NCI-H1417 (cell line): ENCODE measurements around the gene SMURF1.

Experiments
- DNase-seq, 3 experiments: peaks; one replicate each; lab custom pipeline; 2025; lab: John Stamatoyannopoulos, UW

The SMURF1 gene

DNA sequence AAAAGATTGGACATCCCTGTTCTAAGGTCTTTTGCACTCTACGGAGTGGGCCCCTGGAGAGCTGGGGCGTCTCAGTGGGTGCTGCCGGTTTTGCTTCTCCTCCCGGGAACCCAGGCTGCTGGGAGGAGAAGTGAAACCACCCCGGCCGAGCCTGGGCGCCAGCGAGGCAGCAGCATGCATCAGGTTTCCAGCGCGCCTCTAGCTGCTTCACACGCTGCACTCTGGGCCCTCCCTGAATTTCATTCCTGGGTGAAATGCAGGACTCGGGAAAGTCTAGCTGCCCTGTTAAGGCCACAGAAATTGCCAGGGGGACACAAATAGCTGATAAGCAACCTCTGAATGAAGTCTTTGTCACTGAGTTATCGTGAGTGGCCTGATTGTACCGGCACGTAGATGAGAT, 138.1 kb downstream of the SMURF1 start:
- no peak for DNase-seq

DNA sequence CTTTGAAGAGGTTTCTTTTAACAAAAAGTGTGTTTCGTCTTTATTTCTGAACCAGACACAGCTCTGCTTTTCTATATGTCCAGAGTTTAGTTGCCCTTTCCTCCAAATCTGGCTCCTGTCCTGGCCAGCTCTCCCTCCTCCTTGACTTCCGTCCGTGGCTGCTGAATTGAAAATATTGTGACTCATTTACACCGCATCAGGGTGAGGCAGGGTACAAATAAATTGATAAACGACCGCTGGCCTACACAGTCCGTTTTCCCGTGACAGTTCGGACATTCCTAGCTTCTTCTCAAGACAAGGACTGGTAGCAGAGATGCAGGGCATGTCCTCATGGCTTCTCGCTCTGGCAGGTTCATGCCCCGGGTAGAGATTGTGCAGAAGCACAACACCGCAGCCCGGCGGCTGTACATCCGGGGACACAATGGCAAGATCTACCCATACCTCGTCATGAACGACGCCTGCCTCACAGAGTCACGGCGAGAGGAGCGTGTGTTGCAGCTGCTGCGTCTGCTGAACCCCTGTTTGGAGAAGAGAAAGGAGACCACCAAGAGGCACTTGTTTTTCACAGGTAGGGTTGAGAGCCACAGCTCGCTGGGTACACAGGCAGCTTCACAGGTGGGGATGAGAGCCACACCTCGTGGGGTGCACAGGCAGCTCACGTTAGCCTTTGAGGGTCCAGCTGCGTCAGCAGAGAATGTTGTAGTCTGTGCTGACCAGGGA, 139.0 kb downstream of the SMURF1 start:
- no peak for DNase-seq

DNA sequence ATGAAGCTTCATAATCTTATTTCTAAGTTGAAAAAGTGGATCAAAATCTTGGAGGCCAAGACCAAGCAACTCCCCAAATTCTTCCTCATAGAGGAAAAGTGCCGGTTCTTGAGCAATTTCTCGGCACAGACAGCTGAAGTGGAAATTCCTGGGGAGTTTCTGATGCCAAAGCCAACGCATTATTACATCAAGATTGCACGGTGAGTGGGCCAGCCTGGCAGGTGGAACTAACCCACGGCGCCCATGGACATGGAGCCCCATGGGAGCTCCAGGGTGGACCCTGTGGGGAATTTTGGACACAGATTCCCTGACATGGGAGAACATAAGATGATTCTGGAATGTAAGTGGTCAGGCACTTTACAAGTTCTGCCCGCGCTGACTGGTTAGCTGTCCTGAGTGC, 139.7 kb downstream of the SMURF1 start:
- DNase-seq = no peak

DNA sequence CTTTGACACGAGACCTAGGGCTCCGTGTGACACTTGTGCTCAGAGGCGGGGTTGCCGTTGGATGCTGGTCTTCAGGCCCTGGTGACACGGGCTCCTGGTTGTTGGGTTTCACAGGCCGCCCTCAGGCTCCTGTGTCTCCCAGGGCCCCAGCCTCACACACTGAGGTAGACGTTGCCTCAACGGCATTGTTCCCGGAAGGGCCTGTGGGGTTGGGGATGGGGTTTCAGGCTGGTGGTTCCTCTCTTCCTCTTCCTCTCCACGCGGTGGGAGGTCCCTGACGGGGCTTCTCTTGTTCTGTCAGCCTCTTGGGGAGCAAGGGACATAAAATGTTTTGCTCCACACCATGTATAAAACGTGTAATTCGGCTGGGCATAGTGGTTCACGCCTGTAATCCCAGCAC, 140.5 kb downstream of the SMURF1 start:
- no peak for DNase-seq

DNA sequence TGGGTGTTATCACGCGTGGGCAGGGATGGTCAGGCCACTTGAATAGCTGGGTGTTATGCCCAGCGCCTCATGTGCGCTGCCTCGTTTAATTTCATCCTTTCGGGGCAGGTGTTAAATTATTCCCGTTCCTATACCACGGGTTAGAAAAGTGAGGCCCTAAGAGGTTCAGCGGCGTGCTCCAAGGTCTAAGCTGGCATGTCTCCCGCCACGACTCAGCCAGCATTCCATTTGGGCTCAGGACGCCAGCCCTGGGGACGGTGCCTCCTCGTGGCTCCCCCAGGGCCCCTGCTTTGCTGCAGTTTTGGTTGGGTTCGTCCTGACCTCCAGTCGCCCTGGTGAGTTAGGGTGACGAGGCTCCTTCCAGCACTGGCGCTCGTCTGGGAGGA, 141.1 kb downstream of the SMURF1 start:
- DNase-seq = no peak

DNA sequence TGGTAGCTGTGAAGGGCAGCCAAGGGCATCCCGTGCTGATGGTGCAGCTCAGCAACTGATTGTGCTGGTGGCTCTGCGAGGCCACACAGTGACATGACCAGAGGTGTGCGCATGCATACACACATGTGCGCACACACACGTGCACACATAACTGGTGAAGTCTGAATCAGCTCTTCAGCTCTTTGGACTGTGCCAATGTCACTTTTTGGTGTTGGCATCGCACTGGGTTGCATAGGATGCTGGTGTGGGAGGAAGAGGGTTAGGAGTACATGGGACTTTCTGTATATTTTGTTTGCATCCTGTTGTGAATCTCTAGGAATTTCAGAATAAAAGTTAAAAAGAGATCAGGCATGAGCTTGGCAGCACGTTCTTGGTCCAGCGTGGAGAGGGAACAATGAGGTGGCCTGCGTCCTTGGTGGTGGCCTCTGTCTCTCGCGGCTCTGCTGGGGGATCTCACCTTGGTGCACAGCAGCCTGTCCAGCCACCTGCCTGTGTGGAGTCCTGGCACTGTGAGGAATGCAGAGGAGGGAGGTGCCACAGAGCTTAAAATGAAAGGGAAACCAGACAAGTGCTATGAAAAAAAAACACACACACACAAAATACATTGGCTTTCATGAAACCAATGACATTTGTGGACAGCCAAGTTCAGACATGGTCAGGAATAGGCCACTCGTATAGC, 141.6 kb downstream of the SMURF1 start:
- no peak for DNase-seq

DNA sequence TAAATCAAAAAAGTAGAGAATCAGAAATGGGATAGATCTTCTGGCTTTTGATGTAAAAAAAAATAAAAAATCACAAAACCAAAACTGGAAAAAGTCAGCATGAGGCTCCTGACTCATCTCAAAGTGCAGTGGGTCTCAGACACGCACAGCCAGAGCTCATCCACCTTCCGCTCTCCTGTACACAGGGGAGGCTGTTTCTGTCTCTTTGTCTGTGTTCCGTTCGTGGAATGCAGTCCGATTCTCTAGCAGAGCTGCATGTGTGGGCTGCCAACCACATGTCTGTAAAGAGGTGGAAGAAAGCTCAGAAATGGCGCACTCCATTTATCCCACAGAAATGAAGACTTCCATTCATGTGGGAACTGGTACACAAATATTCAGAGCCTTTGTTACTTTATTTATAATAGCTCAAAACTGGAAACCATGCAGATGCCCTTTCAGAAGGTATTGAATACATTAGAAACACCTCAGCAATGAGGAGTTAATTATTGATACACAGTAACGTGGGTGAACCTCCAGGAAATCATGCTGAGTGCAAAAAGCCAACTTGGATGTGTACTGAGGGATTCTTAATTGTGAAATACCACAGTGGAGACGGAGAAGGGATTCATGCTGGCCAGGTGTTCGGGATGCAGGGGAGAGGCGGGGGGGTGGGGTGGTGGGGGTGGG, 142.3 kb downstream of the SMURF1 start:
- DNase-seq = no peak

DNA sequence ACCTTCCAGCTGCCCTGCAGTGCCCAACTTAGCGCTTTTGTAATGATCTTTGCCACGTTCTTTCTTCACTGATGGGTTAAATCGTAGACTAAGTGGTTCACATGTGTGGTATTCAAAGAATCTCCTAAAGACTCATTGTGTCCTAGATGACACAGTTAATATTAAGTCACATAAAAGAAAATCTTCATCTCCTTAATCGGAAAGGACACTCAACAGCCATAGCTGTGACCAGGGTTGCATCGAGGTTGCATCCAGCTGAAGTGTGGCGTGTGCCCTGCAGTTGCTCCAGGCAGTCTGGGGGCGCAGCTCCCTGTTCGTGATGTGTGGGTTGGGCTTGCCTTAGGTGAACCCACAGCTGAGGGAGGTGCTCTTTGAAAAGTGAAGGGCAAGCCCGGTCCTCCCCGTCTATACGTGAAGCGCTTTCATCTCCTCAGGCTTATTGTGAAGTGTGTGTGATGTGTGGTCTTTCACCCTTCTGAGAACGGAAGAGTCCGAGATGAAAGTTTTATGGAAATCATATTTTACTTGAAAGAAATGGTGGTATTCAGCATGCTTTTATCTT, 142.9 kb downstream of the SMURF1 start:
- no peak for DNase-seq

DNA sequence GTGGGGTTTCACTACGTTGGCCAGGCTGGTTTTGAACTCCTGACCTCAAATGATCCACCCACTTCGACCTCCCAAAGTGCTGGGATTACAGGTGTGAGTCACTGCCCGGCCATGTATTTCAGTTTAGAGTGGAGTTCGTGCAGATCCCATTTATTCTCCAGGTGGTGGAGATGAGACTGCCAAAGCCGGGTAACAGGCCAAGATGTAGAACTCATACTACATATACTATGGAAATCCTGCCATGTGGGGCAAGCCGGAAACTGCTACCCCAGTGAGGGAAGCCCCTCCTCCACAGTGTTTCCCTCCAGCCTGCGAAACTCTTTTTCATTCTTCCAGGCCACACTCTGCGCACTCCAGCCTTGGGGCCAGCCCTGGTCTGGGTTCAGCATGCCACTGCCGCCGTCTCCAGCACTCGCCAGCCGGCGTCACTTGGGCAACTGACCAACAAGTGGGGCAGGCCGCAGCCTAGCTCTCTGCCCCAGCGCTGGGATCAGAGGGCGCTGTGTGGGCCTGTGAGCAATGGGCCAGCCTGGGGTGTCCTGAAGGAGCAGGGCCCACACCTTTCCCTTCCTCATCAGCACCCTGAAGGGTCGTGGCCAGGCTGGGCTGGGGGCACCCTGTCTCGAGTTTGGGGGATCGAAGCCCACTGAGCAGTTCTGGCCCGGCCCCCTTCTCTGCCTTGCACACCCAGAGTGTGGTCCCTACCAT, 143.6 kb downstream of the SMURF1 start:
- DNase-seq = no peak

DNA sequence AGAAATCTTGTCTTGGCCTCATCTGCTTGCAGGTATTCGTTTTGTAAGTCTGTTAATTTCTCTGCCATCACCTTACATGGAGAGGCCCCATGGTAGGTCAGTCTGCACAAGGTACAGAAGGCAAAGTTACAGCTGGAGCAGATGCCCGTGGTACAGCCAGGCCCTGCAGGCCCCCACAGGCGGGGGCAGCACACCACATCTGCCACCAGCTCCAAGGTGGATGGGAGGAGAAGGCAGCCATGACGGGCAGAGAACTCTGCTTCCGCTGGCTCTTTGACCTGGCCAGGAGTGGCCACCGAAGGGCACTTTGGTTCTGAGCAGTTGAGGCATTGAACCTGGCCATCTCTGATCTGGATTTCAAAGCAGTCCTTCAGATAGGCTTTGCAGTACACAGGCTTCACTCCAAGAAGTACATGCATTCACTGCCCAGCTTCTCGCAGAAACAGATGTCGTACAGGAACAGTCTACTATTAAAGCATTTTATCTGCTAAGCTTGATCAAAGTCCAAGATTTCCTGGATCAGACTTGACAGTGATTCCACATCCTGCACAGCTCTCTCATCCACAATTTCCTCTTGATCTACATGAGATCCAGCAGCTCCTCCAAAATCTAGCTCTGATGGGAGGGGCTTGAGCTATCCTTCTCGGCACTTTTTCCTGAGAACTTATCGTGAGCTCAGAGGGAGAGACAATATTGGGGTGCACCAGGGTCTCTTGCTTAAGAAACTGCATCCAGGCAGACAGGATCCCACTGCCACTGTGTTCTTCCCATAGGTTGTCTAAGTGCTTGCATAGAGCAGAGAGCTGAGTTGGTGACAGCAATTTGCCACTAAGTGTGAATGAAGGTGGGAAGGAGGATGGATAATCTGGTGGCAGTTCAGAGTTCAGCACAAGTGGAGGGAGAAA, 144.8 kb downstream of the SMURF1 start:
- DNase-seq = no peak

DNA sequence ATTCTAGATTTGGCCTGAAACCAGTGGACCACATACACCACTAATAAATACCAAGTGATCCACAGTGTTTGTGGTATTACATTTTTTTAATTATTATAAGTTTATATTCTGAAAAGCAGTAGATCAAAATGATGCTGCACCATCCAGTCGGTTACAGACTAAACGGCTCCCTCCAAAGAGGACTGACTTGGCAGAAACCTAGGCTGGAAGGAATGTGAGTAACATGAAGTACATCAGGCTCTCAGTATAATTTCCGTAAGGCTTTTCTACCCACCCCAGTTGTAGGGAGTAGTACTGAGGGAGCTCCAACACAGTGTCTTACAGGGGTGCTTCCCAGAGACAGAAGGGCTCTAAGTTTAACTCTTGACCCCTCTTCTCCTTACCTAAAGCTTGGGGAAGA, 146.1 kb downstream of the SMURF1 start:
- DNase-seq = no peak

DNA sequence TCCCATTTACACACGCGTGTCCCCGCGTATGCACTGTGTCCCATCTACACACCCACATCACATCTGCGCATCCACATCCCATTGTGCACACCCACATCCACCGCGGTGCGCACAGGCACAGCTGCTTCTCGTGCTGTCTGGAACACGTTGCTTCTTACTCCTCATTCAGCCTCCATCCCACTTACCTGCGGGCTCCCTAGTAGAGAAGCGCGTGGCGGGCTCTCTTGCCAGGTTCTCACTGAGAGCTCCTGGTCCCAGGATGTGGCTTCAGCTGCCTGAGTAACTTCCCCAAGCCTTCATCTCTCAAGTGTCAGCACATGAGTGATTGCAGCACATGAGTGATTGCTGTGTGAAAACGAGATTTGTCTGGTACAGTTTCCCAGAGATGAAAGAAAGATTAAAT, 147.8 kb downstream of the SMURF1 start:
- no peak for DNase-seq

DNA sequence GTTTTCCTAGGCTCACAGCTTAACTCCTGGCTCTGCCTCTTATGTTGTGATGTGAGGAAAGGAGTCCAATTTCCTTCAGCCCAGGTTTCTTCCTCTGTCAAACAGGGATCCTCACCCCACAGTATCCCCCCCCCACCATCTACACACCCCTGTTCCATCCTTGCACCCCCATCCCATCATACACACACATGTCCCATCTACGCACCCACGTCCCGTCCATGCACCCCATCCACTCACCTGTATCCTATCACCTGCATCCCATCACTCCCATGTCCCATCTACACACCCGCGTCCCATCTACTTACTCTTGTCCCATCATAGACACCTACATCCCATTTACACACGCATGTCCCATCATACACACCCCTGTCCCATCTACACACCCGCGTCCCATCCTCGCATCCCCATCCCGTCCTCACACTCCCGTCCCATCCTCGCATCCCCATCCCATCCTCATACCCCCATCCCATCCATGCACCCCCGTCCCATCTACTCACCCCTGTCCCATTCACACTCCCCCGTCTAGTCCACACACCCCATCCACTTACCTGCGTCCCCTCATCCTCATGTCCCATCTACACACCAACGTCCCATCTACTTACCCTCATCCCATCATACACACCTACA, 148.3 kb downstream of the SMURF1 start:
- DNase-seq = no peak

DNA sequence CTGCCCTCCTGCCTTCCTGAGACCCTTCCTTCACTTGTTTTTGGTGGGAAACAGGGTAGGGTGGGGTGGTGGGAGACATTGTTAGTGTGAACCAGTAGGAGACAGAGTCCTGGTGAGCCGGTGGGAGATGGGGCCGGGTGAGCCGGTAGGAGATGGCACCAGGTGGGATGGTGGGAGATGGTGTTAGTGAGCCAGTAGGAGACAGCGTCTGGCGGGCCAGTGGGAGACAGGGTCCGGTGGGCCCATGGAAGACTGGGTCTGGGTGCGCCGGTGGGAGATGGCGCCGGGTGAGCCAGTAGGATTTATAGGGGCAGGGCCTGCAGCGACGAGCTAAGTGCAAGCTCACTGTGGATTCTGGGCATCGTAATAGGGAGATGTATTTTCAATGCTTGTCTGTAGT, 148.8 kb downstream of the SMURF1 start:
- DNase-seq = no peak

DNA sequence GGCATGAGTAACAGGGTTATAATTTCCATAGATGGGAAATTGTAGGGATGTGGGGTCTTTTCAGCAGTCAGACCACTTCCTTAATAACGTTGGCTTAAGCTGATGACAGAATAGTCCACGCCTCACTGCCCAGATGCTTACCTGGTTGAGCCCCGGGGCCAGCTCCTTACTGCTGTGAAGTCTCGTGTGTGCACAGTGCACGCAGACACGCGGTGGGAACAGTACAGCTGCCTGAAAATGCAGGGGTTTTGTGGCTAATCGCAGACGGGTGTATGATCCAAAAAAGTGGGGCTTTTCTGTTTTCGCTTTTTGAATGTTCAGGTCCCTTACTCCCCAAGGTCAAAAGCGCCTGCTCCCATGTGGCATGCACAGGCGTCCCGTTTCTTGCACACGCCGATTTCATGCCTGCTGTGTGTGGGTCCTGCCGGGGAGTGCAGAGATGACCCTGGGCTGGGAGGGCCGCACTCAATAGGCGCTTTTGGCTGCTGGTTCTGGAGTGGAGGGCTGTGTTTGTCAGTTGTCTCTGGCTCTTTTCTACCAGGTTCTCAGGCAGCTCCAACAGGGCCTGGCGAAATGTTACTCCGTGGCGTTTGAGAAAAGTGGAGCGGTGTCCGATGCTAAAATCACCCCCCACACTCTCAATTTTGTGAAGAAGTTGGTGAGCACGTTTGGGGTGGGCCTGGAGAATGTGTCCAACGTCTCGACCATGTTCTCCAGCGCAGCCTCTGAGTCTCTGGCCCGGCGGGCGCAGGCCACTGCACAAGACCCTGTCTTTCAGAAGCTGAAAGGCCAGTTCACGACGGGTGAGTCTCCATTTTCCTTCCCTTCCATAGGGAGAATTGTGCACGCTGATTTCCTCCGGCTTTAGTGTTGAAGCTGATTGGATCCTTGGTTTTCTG, 149.6 kb downstream of the SMURF1 start:
- DNase-seq = no peak

DNA sequence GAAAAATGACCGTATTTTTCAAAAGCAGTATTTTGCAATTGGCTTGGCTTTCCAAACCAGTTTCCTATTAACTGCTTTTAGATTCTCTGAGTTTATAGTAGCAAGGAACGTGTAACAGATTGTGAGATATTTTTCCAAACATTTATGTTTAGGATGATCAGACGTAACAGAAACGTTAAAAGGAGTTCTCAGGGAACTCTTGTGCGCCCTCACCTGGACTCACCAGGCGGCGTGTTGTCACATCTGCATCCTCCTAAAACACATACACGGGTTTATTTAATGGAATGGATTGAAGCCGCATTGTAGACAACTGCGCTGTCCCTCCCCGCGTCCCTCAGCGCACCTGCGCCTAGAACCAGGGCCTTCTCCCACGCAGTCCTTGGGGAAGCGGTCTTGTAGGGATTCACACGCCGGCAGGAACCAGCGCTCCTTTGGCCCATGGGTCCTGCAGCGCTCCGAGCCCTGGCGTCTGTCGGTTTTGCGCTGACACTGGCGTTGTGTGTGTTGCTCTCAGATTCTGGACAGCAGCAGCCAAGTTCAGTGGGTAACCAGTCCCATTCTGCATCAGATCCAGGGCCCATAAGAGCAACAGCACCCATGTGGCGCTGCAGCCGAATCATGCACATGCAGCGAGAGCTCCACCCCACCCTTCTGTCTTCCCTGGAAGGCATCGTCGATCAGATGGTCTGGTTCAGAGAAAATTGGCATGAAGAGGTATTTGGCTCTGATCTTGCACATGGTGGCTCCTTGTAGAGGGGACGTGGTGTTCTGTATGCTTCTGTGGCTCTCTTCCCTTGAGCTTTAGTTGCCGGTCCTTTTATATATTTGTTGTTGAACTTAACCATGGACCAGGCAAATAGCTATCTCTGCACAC, 150.6 kb downstream of the SMURF1 start:
- no peak for DNase-seq

DNA sequence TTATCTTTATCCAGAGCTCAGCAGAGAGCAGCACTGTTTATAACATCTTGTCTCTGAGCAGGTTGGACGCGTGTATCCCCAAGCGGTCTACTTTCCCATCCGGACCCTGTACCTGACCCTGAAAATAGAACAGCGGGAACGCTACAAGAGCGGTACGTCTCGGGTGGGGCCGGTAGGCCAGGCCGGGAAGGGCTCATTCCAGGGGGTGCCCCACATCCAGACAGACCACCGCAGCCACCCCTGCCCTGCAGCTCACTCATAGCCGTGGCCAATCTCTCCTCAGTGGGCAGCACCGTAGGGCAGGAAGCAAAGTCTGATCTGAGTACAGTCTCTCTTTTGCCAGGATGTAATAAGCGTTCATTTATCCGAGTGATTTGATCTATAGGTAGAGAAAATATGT, 151.8 kb downstream of the SMURF1 start:
- no peak for DNase-seq

DNA sequence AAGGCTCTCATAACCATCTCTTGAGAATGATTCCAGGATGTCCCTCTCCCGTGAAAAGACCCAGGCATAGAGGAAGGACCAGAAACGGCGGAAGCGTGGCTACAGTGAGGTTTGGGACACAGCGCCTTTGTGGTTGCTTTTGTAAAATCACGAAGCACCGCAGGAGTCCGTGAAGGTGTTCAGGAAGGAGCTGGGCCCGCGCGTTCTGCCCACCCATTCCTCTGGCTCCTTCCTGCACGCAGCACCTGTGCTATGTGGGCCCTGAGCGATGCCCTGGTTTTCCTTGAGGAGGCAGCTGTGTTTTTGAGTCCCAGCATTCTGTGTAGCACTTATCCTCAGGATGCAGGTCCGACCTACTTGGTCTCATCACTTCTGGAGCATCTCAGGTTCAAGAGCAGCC, 152.8 kb downstream of the SMURF1 start:
- DNase-seq = no peak

DNA sequence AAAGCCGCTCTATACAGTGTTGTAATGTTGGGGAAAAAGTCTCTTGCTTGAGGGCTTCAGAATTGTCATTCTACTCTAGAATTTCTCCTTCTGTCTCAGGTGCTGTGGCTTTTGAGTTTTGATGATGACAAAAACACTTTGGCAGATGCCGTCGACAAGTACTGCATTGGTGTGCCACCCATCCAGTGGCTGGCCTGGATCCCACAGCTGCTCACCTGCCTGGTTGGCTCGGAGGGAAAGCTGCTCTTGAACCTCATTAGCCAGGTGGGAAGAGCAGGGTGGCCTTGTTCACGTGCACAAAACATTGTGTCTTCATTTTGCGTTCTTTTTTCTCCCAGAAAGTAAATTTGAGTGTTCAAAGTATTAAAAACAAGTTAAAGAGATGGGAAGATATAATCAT, 153.6 kb downstream of the SMURF1 start:
- DNase-seq = no peak
